ENCODE results near the gene GDPGP1.

GDPGP1 gene

DNA sequence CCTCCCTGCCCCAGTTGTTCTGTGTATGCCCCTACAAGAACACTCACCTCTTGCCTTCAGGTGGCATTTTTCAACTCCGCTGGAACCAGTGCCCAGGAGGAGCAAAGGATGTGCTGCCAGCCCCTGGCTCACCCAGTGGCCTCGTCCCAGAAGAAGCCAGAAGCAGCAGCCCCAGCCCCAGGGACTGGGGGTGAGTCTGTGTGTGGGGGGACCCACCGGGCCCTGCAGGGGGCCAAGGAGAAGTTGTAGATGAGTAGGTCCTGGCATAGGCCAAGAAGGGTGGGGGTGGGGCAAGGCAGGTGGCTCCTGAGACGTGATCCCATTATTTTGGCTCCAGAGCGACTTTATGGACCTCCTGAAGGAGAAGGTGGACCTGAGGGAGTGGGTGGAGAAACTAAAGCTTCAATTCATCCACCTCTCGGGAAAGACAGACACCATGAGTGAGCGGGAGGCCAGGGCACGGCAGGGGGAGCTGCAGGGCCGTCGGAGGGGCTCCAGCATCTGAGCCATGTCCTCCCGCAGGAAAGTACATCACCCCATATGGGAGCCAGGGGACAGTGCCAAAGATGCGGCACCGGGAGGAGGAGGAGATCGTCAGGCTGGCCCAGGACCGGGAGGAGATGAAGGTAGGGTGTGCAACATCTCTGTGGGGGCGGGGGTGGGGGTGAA lies 60.7 kb downstream of the GDPGP1 start:
- peak in 8 of 51 donors; percentile 13 to 30 (median 18) for DNase-seq

DNA sequence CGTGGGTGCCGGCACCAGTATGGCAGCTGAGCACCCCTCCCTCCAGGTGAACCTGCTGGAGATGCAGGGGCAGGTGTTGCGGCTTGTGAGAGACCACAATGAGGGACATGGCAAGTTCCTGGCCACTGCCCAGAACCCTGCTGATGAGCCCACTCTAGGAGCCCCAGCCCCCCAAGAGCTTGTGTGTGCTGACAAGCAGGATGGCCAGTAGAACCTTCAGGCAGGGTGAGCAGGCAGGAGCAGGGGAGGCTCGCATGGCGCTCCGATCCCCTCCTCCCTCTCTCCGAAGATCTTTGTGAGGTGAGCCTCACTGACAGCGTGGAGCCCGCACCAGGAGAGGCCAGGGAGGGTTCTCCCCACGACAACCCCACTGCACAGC lies 61.2 kb downstream of the GDPGP1 start:
- DNase-seq, result no peak

Measured in hypothalamus (tissue), 51 donors.